Measurements from ENCODE around the gene IL10RB. TPM values are rescaled to one million over a fixed set of nuclear protein-coding genes. Genes with fewer than 3 reads are reported as not detected.

The IL10RB gene
- total and polyA plus RNA-seq, 2 of the 13 experiments (the other 11 are each of a cell fraction or from before 2014, with no cell fraction given), result 17.4 to 18.2 TPM

GRCh38 chr21:33302796-33303195 lies 36.6 kb downstream of the IL10RB start (continued):
- TF ChIP-seq ZBTB44 (CRISPR knock-in tag; IDR thresholded peaks at IDR 0.05), result no peak
- TF ChIP-seq ZBTB37 (CRISPR knock-in tag; IDR thresholded peaks at IDR 0.05), result no peak
- no peak for TF ChIP-seq ZNF460 (CRISPR knock-in tag; IDR thresholded peaks at IDR 0.05; ENCODE audit: borderline replicate concordance)
- no peak for TF ChIP-seq ZNF724P (CRISPR knock-in tag; IDR thresholded peaks at IDR 0.05; ENCODE audit: borderline replicate concordance)
- no peak for TF ChIP-seq ZNF136 (CRISPR knock-in tag; IDR thresholded peaks at IDR 0.05; ENCODE audit: low read depth)
- TF ChIP-seq ZNF329 (CRISPR knock-in tag; IDR thresholded peaks at IDR 0.05; ENCODE audit: low read depth), result no peak
- TF ChIP-seq RARA (CRISPR knock-in tag; IDR thresholded peaks at IDR 0.05), result peak; percentile 15; the same call in 1 of the 2 replicates
- TF ChIP-seq HMGXB4 (CRISPR knock-in tag; IDR thresholded peaks at IDR 0.05; ENCODE audit: borderline replicate concordance in 1 of 2, low read depth in 1 of 2), result peak in 1 of 2 experiments; percentile 25; a peak in 1 of 4 replicates
- no peak for TF ChIP-seq ZNF644 (CRISPR knock-in tag; IDR thresholded peaks at IDR 0.05; ENCODE audit: low read depth)
- no peak for TF ChIP-seq ZSCAN30 (CRISPR knock-in tag; IDR thresholded peaks at IDR 0.05)
- TF ChIP-seq SRSF1 (optimal IDR thresholded peaks at IDR 0.05; ENCODE audit: low read depth, low read length), result no peak
- 0 out of 2 replicates have a peak, but pooled peaks have one; percentile 32 for TF ChIP-seq CBFB (CRISPR knock-in tag; IDR thresholded peaks at IDR 0.05)
- TF ChIP-seq ZBTB42 (CRISPR knock-in tag; IDR thresholded peaks at IDR 0.05), result no peak
- TF ChIP-seq SRF (IDR thresholded peaks at IDR 0.05; ENCODE audit: low read depth, low read length), result no peak
- TF ChIP-seq ZNF468 (CRISPR knock-in tag; IDR thresholded peaks at IDR 0.05), result no peak
- TF ChIP-seq CEBPZ (IDR thresholded peaks at IDR 0.05; ENCODE audit: low read length), result no peak
- TF ChIP-seq ZNF589 (CRISPR knock-in tag; conservative IDR thresholded peaks at IDR 0.05), result no peak
- TF ChIP-seq ZNF775 (CRISPR knock-in tag; IDR thresholded peaks at IDR 0.05; ENCODE audit: borderline replicate concordance), result no peak
- TF ChIP-seq U2AF1 (optimal IDR thresholded peaks at IDR 0.05; ENCODE audit: low read depth, low read length), result no peak
- no peak for TF ChIP-seq HOMEZ (CRISPR knock-in tag; IDR thresholded peaks at IDR 0.05; ENCODE audit: low read depth)
